H9 (cell line): ENCODE data around the gene RAPGEF6. TPM values are rescaled to one million over a fixed set of nuclear protein-coding genes. Genes with fewer than 3 reads are reported as not detected.
A peak's percentile ranks its signal among the peaks of the same experiment; 100 is the strongest.

Experiments
- DNase-seq: peaks from one replicate; pipeline ENCODE4 v3.0.0-alpha.2; 2017
- H2AFZ ChIP-seq: one replicate; pipeline ENCODE4 v1.6.1; 2013; ENCODE audit warnings: mild to moderate bottlenecking, low read length, control low read depth, moderate library complexity
- H2AK5ac ChIP-seq: 2 replicates; pipeline ENCODE4 v1.6.1; 2013; ENCODE audit warnings: low read length, control low read depth, mixed read lengths; ENCODE audit not compliant: insufficient read length
- H2BK120ac ChIP-seq: one replicate; pipeline ENCODE4 v1.6.1; 2013; ENCODE audit warnings: low read depth, mild to moderate bottlenecking, low read length, control low read depth, inconsistent platforms; ENCODE audit not compliant: poor library complexity, severe bottlenecking
- H2BK12ac ChIP-seq: 2 replicates; pipeline ENCODE4 v1.6.1; 2013; ENCODE audit warnings: low read length, control low read depth, mixed read lengths, low read depth; ENCODE audit not compliant: insufficient read length
- H2BK15ac ChIP-seq: 2 replicates; pipeline ENCODE4 v1.6.1; 2013; ENCODE audit warnings: low read depth, low read length, control low read depth
- H2BK20ac ChIP-seq: one replicate; pipeline ENCODE4 v1.6.1; 2013; ENCODE audit warnings: low read depth, mild to moderate bottlenecking, low read length, control low read depth, inconsistent platforms; ENCODE audit not compliant: poor library complexity, severe bottlenecking
- H2BK5ac ChIP-seq: 2 replicates; pipeline ENCODE4 v1.6.1; 2013; ENCODE audit warnings: low read length, control low read depth, mixed read lengths; ENCODE audit not compliant: insufficient read length
- H3K14ac ChIP-seq: 2 replicates; pipeline ENCODE4 v1.6.1; 2013; ENCODE audit warnings: low read length, control low read depth; ENCODE audit not compliant: insufficient read depth
- H3K18ac ChIP-seq: 2 replicates; pipeline ENCODE4 v1.6.1; 2013; ENCODE audit warnings: low read depth, mild to moderate bottlenecking, mixed read lengths, low read length, control low read depth; ENCODE audit not compliant: insufficient read length
- H3K23ac ChIP-seq: 2 replicates; pipeline ENCODE4 v1.6.1; 2013; ENCODE audit warnings: low read length, control low read depth, mixed read lengths, low read depth; ENCODE audit not compliant: insufficient read length
- H3K23me2 ChIP-seq: 2 replicates; pipeline ENCODE4 v1.6.1; 2013; ENCODE audit warnings: low read depth, mild to moderate bottlenecking, mixed read lengths, low read length, control low read depth; ENCODE audit not compliant: insufficient read length, poor library complexity, severe bottlenecking
- H3K27ac ChIP-seq: 2 replicates; pipeline ENCODE4 v1.5.1; 2013; ENCODE audit warnings: low read length, control low read depth, mixed read lengths, low read depth; ENCODE audit not compliant: insufficient read length
- H3K27me3 ChIP-seq: 2 replicates; pipeline ENCODE4 v1.6.1; 2013; ENCODE audit warnings: low read length, control low read depth, inconsistent platforms; ENCODE audit not compliant: insufficient read depth
- H3K4ac ChIP-seq: 2 replicates; pipeline ENCODE4 v1.6.1; 2013; ENCODE audit warnings: low read depth, mild to moderate bottlenecking, control low read depth, inconsistent platforms, low read length, moderate library complexity
- H3K4me1 ChIP-seq: 2 replicates; pipeline ENCODE4 v1.6.1; 2013; ENCODE audit warnings: low read length, control low read depth, inconsistent platforms; ENCODE audit not compliant: insufficient read depth
- H3K4me2 ChIP-seq: 2 replicates; pipeline ENCODE4 v1.6.1; 2013; ENCODE audit warnings: low read length, control low read depth, mixed read lengths; ENCODE audit not compliant: insufficient read length, insufficient read depth
- H3K56ac ChIP-seq: 2 replicates; pipeline ENCODE4 v1.6.1; 2013; ENCODE audit warnings: low read depth, mild to moderate bottlenecking, mixed read lengths, low read length, control low read depth; ENCODE audit not compliant: insufficient read length
- H3K79me1 ChIP-seq: 2 replicates; pipeline ENCODE4 v1.6.1; 2013; ENCODE audit warnings: low read depth, mild to moderate bottlenecking, moderate library complexity, low read length, control low read depth, inconsistent platforms; ENCODE audit not compliant: insufficient read depth, poor library complexity, severe bottlenecking
- H3K79me2 ChIP-seq: 2 replicates; pipeline ENCODE4 v1.6.1; 2013; ENCODE audit warnings: low read length, control low read depth, inconsistent platforms; ENCODE audit not compliant: insufficient read depth
- H3K9ac ChIP-seq: 2 replicates; pipeline ENCODE4 v1.6.1; 2013; ENCODE audit warnings: low read length, control low read depth, mixed read lengths; ENCODE audit not compliant: insufficient read length; ENCODE audit errors: extremely low read depth
- H3K9me3 ChIP-seq: one replicate; pipeline ENCODE4 v1.6.1; 2013; ENCODE audit warnings: low read depth, low read length, inconsistent platforms; ENCODE audit not compliant: control insufficient read depth
- H3T11ph ChIP-seq: one replicate; pipeline ENCODE4 v1.6.1; 2013; ENCODE audit warnings: mild to moderate bottlenecking, low read length, control low read depth, inconsistent platforms
- H4K20me1 ChIP-seq: one replicate; pipeline ENCODE4 v1.6.1; 2013; ENCODE audit not compliant: control insufficient read depth, insufficient read length, insufficient read depth
- H4K5ac ChIP-seq: 2 replicates; pipeline ENCODE4 v1.6.1; 2013; ENCODE audit warnings: low read depth, mild to moderate bottlenecking, mixed read lengths, low read length, control low read depth; ENCODE audit not compliant: insufficient read length
- H4K8ac ChIP-seq: replicated peaks from 2 replicates; pipeline ENCODE4 v1.6.1; 2013; ENCODE audit warnings: low read length, control low read depth, mixed read lengths, low read depth; ENCODE audit not compliant: insufficient read length
- H4K91ac ChIP-seq: 2 replicates; pipeline ENCODE4 v1.6.1; 2013; ENCODE audit warnings: low read depth, mild to moderate bottlenecking, moderate library complexity, mixed read lengths, low read length, control low read depth; ENCODE audit not compliant: insufficient read length
- H3K27ac Mint-ChIP-seq, 3 experiments: 2 replicates in 2 of 3; 3 replicates in 1 of 3; pipeline ENCODE4 v1.8.0; 2020 to 2021; ENCODE audit warnings: mixed read lengths in 3 of 3, mild to moderate bottlenecking in 1 of 3, moderate library complexity in 1 of 3
- H3K27me3 Mint-ChIP-seq: 2 replicates; pipeline ENCODE4 v1.8.0; 2021; ENCODE audit warnings: low read depth, mild to moderate bottlenecking, moderate library complexity, mixed read lengths
- H3K36me3 Mint-ChIP-seq, 3 experiments: 2 replicates in 2 of 3; 3 replicates in 1 of 3; pipeline ENCODE4 v1.8.0; 2020 to 2021; ENCODE audit warnings: low read depth in 3 of 3, mixed read lengths in 3 of 3; ENCODE audit not compliant: insufficient read depth in 1 of 3
- H3K4me1 Mint-ChIP-seq, 2 experiments: 2 replicates each; pipeline ENCODE4 v1.8.0; 2020; ENCODE audit warnings: mixed read lengths in 2 of 2
- H3K4me3 Mint-ChIP-seq, 2 experiments: 2 replicates in 1 of 2; 3 replicates in 1 of 2; pipeline ENCODE4 v1.8.0; 2020 to 2021; ENCODE audit warnings: mild to moderate bottlenecking in 2 of 2, mixed read lengths in 2 of 2, moderate library complexity in 1 of 2
- H3K9me3 Mint-ChIP-seq, 2 experiments: 2 replicates in 1 of 2; 3 replicates in 1 of 2; pipeline ENCODE4 v1.8.0; 2020; ENCODE audit warnings: mild to moderate bottlenecking in 2 of 2, mixed read lengths in 2 of 2, moderate library complexity in 1 of 2
- CTCF ChIP-seq: fragments of 200-600 bp; sonication (generic); conservative IDR thresholded peaks from 3 replicates; pipeline ENCODE4 v1.8.0; 2021; ENCODE audit warnings: antibody characterized with exemption, mild to moderate bottlenecking
- total RNA-seq: library from RNA; stranded (reverse); gene quantifications from 2 replicates; pipeline ENCODE4 v1.2.1, GENCODE V29; 2021

The RAPGEF6 gene
- total RNA-seq, 1 experiment from 2014 or later, result 19.7 TPM

- Histone ChIP-seq H3K79me1 (no peaks in the 10 kb centered on the region), H3K18ac (no peak overlapping the region), H2BK12ac (no peak overlapping the region), H2AK5ac (no peak overlapping the region), H3K23me2 (no peaks in the 10 kb centered on the region), H3K9ac (no peak overlapping the region), H2BK5ac (no peak overlapping the region), H2BK15ac (no peak overlapping the region), H2AFZ (no peak overlapping the region), H3K79me2 (no peaks in the 10 kb centered on the region), H3K4me2 (no peak overlapping the region), H4K5ac (no peak overlapping the region), H3K14ac (no peak overlapping the region), H4K8ac (no peak overlapping the region), H2BK120ac (no peak overlapping the region), H3K27ac (no peak overlapping the region), H2BK20ac (no peak overlapping the region), H3K4me1 (no peaks in the 10 kb centered on the region), H4K91ac (no peak overlapping the region), H3K9me3 (no peaks in the 10 kb centered on the region), H4K20me1 (no peaks in the 10 kb centered on the region), H3K4ac (no peak overlapping the region), H3T11ph (no peak overlapping the region), H3K27me3 (no peaks in the 10 kb centered on the region), H3K23ac (no peak overlapping the region), H3K56ac (no peak overlapping the region)
- no peaks in the 10 kb centered on the region for H3K27me3 Mint-ChIP-seq
- H3K27ac Mint-ChIP-seq, result peak overlapping the region in 2 of 3 experiments; percentile 0 to 42; a peak in 4 of 7 replicates
- no peaks in the 10 kb centered on the region for H3K9me3 Mint-ChIP-seq
- DNase-seq, result no peak
- no peaks in the 10 kb centered on the region for H3K36me3 Mint-ChIP-seq
- peaks cover 4 to 5% of the 10 kb centered on the region in 2 experiments; a peak in 3 of 4 replicates for H3K4me1 Mint-ChIP-seq
- no peak for TF ChIP-seq CTCF
- no peak overlapping the region for H3K4me3 Mint-ChIP-seq
Measured at GRCh38 chr5:131528682-131529081, 106.3 kb downstream of the RAPGEF6 start.
